ENCODE data around the gene PHOX2B. TPM values are rescaled to one million over a fixed set of nuclear protein-coding genes. Genes with fewer than 3 reads are reported as not detected.
A peak's percentile ranks its signal among the peaks of the same experiment; 100 is the strongest.

Gene PHOX2B
- total and polyA plus RNA-seq, 4 donors: 0.10 to 0.27 (median 0.12) TPM

DNA sequence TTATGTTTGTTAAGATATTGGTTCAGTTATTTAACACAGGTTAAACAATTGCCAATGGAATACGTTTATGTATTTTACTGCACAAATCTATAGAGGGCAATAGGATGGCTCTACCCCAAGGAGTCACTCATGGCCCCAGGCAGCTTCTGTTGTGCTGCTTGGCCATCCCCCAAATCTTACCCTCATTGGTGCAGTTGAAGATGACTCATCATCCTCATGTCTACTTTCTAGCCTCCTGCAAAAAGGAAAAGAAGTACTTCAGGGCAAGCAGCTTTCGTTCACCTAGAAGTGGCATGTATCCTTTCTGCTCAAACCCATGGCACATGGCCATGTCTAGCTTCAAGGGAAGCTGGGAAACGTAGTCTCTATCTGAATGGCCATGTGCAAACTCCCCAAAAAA lies 14.2 kb downstream of the PHOX2B start:
- no peak for DNase-seq (ENCODE audit: low read depth in 4 of 6, low spot score in 6 of 6)
- H3K4me1 ChIP-seq (ENCODE audit: control insufficient read depth, insufficient read depth, low read length): no peaks in the 10 kb centered on the region
- no peaks in the 10 kb centered on the region for H3K36me3 ChIP-seq (ENCODE audit: control insufficient read depth, insufficient read depth, low read length)
- H3K9me3 ChIP-seq (ENCODE audit: control insufficient read depth, insufficient read depth, low read length): no peaks in the 10 kb centered on the region
- H3K27ac ChIP-seq (ENCODE audit: low read depth, low read length): no peak overlapping the region
- WGBS (ENCODE audit: insufficient coverage): 80% methylated on average over 1 of the region's 3 CpGs
- peaks cover 58% of the 10 kb centered on the region for H3K27me3 ChIP-seq (ENCODE audit: control insufficient read depth, insufficient read depth, low read length)
- H3K4me3 ChIP-seq (ENCODE audit: low read depth, low read length): no peak overlapping the region

DNA sequence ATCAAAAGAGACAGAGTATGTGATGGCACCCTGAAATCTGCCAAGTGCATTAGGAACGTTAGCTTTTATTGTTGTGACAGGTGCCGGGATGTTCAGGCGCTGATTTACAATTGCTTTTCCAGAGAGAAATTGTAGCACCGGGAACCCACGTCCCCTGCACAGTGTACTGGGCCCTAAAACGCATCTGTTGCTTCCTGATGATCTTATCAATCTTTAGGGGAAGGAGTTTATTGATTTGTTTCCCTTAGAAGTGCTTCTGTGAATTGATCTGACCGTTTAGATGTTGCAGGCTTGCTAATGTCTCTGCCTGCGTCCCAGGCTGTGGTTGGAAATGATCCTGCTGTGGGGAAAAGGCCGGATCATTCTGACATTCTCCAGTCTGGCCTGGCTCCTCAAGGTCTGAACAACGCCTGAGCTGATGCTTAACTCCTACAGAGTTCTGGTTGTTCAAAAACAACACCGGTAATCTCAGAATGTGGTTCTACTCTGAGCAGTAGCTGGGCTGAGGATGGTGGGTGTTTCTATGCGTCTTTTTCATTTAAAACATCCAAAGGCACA lies 16.9 kb downstream of the PHOX2B start:
- no peak overlapping the region for H3K27ac ChIP-seq (ENCODE audit: low read depth, low read length)
- no peak overlapping the region for H3K4me3 ChIP-seq (ENCODE audit: low read depth, low read length)
- 54% methylated on average over 8 of the region's 12 CpGs for WGBS (ENCODE audit: insufficient coverage)
- no peaks in the 10 kb centered on the region for H3K36me3 ChIP-seq (ENCODE audit: control insufficient read depth, insufficient read depth, low read length)
- DNase-seq (ENCODE audit: low read depth in 4 of 6, low spot score in 6 of 6): peak in 1 of 6 donors; percentile 13
- H3K4me1 ChIP-seq (ENCODE audit: control insufficient read depth, insufficient read depth, low read length): no peaks in the 10 kb centered on the region
- peaks cover 46% of the 10 kb centered on the region for H3K27me3 ChIP-seq (ENCODE audit: control insufficient read depth, insufficient read depth, low read length)
- no peaks in the 10 kb centered on the region for H3K9me3 ChIP-seq (ENCODE audit: control insufficient read depth, insufficient read depth, low read length)

DNA sequence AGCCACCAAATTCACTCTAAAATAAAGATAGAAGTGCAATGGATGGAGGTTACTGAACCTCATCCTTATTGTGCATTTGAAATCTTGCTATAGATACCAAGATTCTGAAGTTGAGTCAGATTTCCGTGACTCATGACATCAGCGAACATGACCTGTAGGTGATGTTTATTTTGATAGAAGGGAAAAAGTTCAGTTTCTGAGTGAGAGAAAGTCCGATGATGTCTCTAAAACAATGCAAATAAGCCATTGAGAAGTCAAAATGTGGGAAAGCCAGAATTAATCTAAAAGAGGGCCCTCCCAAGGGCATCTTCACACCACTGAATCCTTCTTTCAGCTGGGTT lies 20.0 kb downstream of the PHOX2B start:
- no peak overlapping the region for H3K4me3 ChIP-seq (ENCODE audit: low read depth, low read length)
- 80% methylated on average over 1 of the region's 3 CpGs for WGBS (ENCODE audit: insufficient coverage)
- no peaks in the 10 kb centered on the region for H3K9me3 ChIP-seq (ENCODE audit: control insufficient read depth, insufficient read depth, low read length)
- H3K27ac ChIP-seq (ENCODE audit: low read depth, low read length): no peak overlapping the region
- DNase-seq (ENCODE audit: low read depth in 4 of 6, low spot score in 6 of 6): no peak
- peaks cover 39% of the 10 kb centered on the region for H3K27me3 ChIP-seq (ENCODE audit: control insufficient read depth, insufficient read depth, low read length)
- no peaks in the 10 kb centered on the region for H3K4me1 ChIP-seq (ENCODE audit: control insufficient read depth, insufficient read depth, low read length)
- H3K36me3 ChIP-seq (ENCODE audit: control insufficient read depth, insufficient read depth, low read length): no peaks in the 10 kb centered on the region

DNA sequence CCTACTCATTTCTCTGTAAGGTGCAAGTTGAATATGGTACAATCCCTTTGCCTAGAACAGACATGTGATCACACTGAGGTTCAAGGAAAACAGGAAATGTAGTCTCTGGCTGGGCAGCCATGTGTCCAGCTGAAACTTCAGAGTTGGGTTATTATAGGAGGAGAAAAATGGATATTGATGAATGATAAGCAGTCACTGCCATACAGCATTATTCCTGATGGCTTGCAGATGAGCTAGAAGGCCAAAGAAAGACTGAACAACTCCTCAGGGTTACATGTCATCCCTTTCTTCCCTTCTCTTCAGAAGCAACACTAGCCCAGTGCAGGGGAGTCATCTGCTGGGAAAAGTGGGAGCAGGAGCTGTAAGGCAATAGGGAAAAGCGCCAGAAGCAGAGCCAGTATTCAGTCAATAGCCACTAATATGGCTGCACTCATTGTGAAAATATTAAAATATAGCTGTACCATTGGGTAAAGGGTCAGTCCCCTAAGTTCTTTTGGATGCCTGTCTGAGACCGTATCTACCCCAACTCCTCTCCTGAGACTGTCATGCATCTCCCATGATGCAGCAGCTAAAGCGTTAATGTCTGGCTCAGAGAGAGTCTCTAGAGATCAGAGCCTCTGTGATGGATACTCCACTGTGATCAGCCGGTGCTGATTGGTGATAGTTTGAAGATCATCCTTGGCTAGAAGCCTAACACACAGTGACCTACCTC lies 20.5 kb downstream of the PHOX2B start:
- no peaks in the 10 kb centered on the region for H3K36me3 ChIP-seq (ENCODE audit: control insufficient read depth, insufficient read depth, low read length)
- H3K4me3 ChIP-seq (ENCODE audit: low read depth, low read length): no peak overlapping the region
- H3K9me3 ChIP-seq (ENCODE audit: control insufficient read depth, insufficient read depth, low read length): no peaks in the 10 kb centered on the region
- DNase-seq (ENCODE audit: low read depth in 4 of 6, low spot score in 6 of 6): no peak
- H3K27ac ChIP-seq (ENCODE audit: low read depth, low read length): no peak overlapping the region
- H3K27me3 ChIP-seq (ENCODE audit: control insufficient read depth, insufficient read depth, low read length): peaks cover 37% of the 10 kb centered on the region
- no peaks in the 10 kb centered on the region for H3K4me1 ChIP-seq (ENCODE audit: control insufficient read depth, insufficient read depth, low read length)
- WGBS (ENCODE audit: insufficient coverage): no CpG with 5 or more reads among the region's 4 CpGs

DNA sequence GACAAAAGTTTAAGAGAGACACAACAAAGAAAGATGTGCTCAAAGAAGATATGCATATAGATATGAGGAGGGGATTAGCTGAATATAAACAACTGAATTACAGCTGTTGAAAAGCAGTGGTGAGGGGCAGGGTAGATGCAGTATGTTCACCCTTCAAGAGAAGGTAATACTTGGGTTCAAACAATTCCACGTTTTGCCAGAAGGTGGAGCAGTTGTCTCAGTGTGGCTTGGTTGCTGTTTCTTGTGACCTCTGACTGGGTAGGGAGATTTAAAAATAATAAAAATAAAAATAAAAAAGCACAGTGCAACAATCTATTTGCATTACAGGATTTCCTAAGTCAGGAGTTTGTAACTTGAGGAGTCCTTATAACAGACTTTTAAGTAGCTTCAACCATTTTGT lies 23.3 kb downstream of the PHOX2B start:
- H3K36me3 ChIP-seq (ENCODE audit: control insufficient read depth, insufficient read depth, low read length): no peaks in the 10 kb centered on the region
- WGBS (ENCODE audit: insufficient coverage): no CpG with 5 or more reads among the region's 1 CpG
- no peak overlapping the region for H3K4me3 ChIP-seq (ENCODE audit: low read depth, low read length)
- H3K27me3 ChIP-seq (ENCODE audit: control insufficient read depth, insufficient read depth, low read length): peaks cover 16% of the 10 kb centered on the region
- H3K27ac ChIP-seq (ENCODE audit: low read depth, low read length): no peak overlapping the region
- no peaks in the 10 kb centered on the region for H3K9me3 ChIP-seq (ENCODE audit: control insufficient read depth, insufficient read depth, low read length)
- no peak for DNase-seq (ENCODE audit: low read depth in 4 of 6, low spot score in 6 of 6)
- no peaks in the 10 kb centered on the region for H3K4me1 ChIP-seq (ENCODE audit: control insufficient read depth, insufficient read depth, low read length)

GRCh38 chr4:41723286-41723685 lies 25.2 kb downstream of the PHOX2B start:
- 72% methylated on average over 2 of the region's 3 CpGs for WGBS (ENCODE audit: insufficient coverage)
- Histone ChIP-seq H3K27me3 (ENCODE audit: control insufficient read depth, insufficient read depth, low read length) (peaks cover 12% of the 10 kb centered on the region), H3K27ac (ENCODE audit: low read depth, low read length) (no peak overlapping the region), H3K9me3 (ENCODE audit: control insufficient read depth, insufficient read depth, low read length) (no peaks in the 10 kb centered on the region), H3K4me3 (ENCODE audit: low read depth, low read length) (no peak overlapping the region), H3K36me3 (ENCODE audit: control insufficient read depth, insufficient read depth, low read length) (no peaks in the 10 kb centered on the region), H3K4me1 (ENCODE audit: control insufficient read depth, insufficient read depth, low read length) (no peaks in the 10 kb centered on the region)
- no peak for DNase-seq (ENCODE audit: low read depth in 4 of 6, low spot score in 6 of 6)

GRCh38 chr4:41722181-41722580 lies 26.3 kb downstream of the PHOX2B start:
- peaks cover 13% of the 10 kb centered on the region for H3K27me3 ChIP-seq (ENCODE audit: control insufficient read depth, insufficient read depth, low read length)
- WGBS (ENCODE audit: insufficient coverage): no CpG with 5 or more reads among the region's 1 CpG
- H3K4me3 ChIP-seq (ENCODE audit: low read depth, low read length): no peak overlapping the region
- no peaks in the 10 kb centered on the region for H3K9me3 ChIP-seq (ENCODE audit: control insufficient read depth, insufficient read depth, low read length)
- H3K36me3 ChIP-seq (ENCODE audit: control insufficient read depth, insufficient read depth, low read length): no peaks in the 10 kb centered on the region
- no peak for DNase-seq (ENCODE audit: low read depth in 4 of 6, low spot score in 6 of 6)
- H3K4me1 ChIP-seq (ENCODE audit: control insufficient read depth, insufficient read depth, low read length): no peaks in the 10 kb centered on the region
- no peak overlapping the region for H3K27ac ChIP-seq (ENCODE audit: low read depth, low read length)

DNA sequence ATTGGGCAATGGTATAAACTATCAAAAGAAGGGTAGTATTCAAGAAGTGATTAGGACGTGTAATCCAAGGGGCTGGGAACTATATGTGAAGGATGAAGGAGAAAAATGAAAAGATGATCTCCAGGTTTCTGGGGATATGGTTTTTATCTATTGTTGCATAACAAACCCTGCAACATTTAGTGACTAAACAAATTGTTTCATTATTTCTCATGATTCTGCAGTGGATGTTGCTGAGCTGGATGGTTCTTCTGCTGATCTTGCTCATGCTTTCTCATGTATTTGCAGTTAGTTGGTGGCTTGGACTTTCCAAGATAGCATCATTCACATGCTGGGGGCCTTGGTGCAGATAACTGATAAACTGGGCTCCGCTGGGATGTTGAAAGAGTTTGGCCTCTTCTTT lies 29.1 kb downstream of the PHOX2B start:
- peaks cover 5% of the 10 kb centered on the region for H3K27me3 ChIP-seq (ENCODE audit: control insufficient read depth, insufficient read depth, low read length)
- no peak overlapping the region for H3K4me3 ChIP-seq (ENCODE audit: low read depth, low read length)
- no peaks in the 10 kb centered on the region for H3K36me3 ChIP-seq (ENCODE audit: control insufficient read depth, insufficient read depth, low read length)
- WGBS (ENCODE audit: insufficient coverage): no CpG with 5 or more reads among the region's 2 CpGs
- no peaks in the 10 kb centered on the region for H3K9me3 ChIP-seq (ENCODE audit: control insufficient read depth, insufficient read depth, low read length)
- no peak overlapping the region for H3K27ac ChIP-seq (ENCODE audit: low read depth, low read length)
- no peak for DNase-seq (ENCODE audit: low read depth in 4 of 6, low spot score in 6 of 6)
- no peaks in the 10 kb centered on the region for H3K4me1 ChIP-seq (ENCODE audit: control insufficient read depth, insufficient read depth, low read length)

- no peaks in the 10 kb centered on the region for H3K9me3 ChIP-seq (ENCODE audit: control insufficient read depth, insufficient read depth, low read length)
- H3K4me1 ChIP-seq (ENCODE audit: control insufficient read depth, insufficient read depth, low read length): no peaks in the 10 kb centered on the region
- no peak overlapping the region for H3K27ac ChIP-seq (ENCODE audit: low read depth, low read length)
- DNase-seq (ENCODE audit: low read depth in 4 of 6, low spot score in 6 of 6): no peak
- H3K27me3 ChIP-seq (ENCODE audit: control insufficient read depth, insufficient read depth, low read length): peaks cover 5% of the 10 kb centered on the region
- H3K36me3 ChIP-seq (ENCODE audit: control insufficient read depth, insufficient read depth, low read length): no peaks in the 10 kb centered on the region
- no peak overlapping the region for H3K4me3 ChIP-seq (ENCODE audit: low read depth, low read length)
These were observed 29.6 kb downstream of the PHOX2B start for GRCh38 chr4:41718907-41719306.

GRCh38 chr4:41715155-41715554 lies 33.4 kb downstream of the PHOX2B start:
- no peak overlapping the region for H3K27ac ChIP-seq (ENCODE audit: low read depth, low read length)
- no peak for DNase-seq (ENCODE audit: low read depth in 4 of 6, low spot score in 6 of 6)
- WGBS (ENCODE audit: insufficient coverage): no CpG with 5 or more reads among the region's 1 CpG

More at GRCh38 chr4:41715155-41715554, 33.4 kb downstream of the PHOX2B start:
- Histone ChIP-seq H3K27me3 (ENCODE audit: control insufficient read depth, insufficient read depth, low read length) (peaks cover 5% of the 10 kb centered on the region), H3K4me1 (ENCODE audit: control insufficient read depth, insufficient read depth, low read length) (no peaks in the 10 kb centered on the region), H3K36me3 (ENCODE audit: control insufficient read depth, insufficient read depth, low read length) (no peaks in the 10 kb centered on the region), H3K4me3 (ENCODE audit: low read depth, low read length) (no peak overlapping the region), H3K9me3 (ENCODE audit: control insufficient read depth, insufficient read depth, low read length) (no peaks in the 10 kb centered on the region)
